Mammary epithelial cell (primary cell): ENCODE results near the gene DCAKD.

Experiments used
- CTCF ChIP-seq, 2 donors: IDR thresholded peaks in 1 of 2; conservative IDR thresholded peaks in 1 of 2; 2 replicates each; pipeline ENCODE4 v1.5.1; 2011 to 2012; ENCODE audit warnings: inconsistent platforms in 2 of 2, low read length in 2 of 2, mild to moderate bottlenecking in 2 of 2, control low read depth in 1 of 2, low read depth in 1 of 2; ENCODE audit not compliant: insufficient read depth in 1 of 2; ENCODE audit errors: extremely low read depth in 1 of 2
- EZH2 ChIP-seq: IDR thresholded peaks from 2 replicates; pipeline ENCODE4 v1.6.1; 2012; ENCODE audit warnings: low read length, inconsistent platforms, borderline replicate concordance

GRCh38 chr17:45070809-45071208, 19.4 kb upstream of the DCAKD start:
- TF ChIP-seq CTCF (conservative IDR thresholded peaks at IDR 0.05 in 1 of 2, IDR thresholded peaks at IDR 0.05 in 1 of 2; ENCODE audit: extremely low read depth in 1 of 2, insufficient read depth in 1 of 2, low read depth in 1 of 2, low read length in 2 of 2) (no peak), EZH2 (no peak)
